HK-2 (cell line): ENCODE measurements around the gene WDR64.
"Not testable (repeated sequence)": the region's sequence is repeated elsewhere in the genome, so short reads cannot be mapped to it uniquely, and the experiment has no call there.

Experiments
- DNase-seq: peaks from one replicate; pipeline ENCODE4 v3.0.0-alpha.2; 2018; ENCODE audit not compliant: unreplicated experiment

The WDR64 gene

GRCh38 chr1:241800640-241801039 is 148.6 kb downstream of the WDR64 start:
- no peak for DNase-seq

- DNase-seq, result no peak
Observed at GRCh38 chr1:241802863-241803262, 150.8 kb downstream of the WDR64 start.

DNA sequence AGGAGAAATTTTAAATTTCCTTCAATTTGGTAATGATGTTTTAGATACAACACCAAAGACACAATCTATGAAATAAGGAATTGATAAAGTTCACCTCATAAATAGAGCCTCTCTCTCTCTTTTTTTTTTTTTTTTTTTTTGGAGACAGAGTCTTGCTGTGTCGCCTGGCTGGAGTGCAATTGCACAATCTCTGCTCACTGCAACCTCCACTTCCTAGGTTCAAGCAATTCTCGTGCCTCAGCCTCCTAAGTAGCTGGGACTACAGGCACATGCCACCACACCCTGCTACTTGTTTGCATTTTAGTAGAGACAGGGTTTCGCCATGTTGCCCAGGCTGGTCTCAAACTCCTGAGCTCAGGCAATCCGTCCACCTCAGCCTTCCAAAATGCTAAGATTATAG is 152.6 kb downstream of the WDR64 start:
- DNase-seq, result not testable (repeated sequence)

- no peak for DNase-seq
Observed at GRCh38 chr1:241808265-241808664, 156.2 kb downstream of the WDR64 start.

DNA sequence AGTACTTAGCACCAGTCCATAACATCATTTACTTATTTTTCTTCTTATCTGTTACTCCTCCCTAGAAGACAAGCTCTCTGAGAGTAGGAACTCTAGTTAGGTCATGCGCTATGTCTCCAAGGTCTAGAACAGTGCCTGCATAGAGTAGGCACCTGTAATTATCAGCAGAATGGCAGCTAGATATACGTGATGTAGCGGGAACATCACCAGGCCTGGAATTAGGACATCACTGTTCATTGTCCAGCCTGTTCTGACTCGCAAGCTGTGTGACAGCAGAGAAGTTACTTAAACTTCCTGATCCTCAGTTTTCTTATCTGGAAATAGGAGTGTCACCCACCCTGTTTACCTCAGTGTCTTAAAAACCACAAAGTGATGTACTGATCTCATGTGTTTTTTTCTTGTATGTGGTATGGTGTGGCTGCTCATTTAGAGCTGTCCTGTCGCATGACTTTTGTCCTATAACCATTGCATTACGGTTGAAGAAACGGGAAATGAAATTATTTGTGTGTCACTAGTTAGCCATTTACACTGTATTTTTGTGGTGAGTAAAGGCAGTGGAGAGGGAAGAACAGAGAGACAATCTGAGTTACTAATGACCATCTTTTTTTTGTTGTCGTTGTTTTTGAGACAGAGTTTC is 158.8 kb downstream of the WDR64 start:
- no peak for DNase-seq

DNA sequence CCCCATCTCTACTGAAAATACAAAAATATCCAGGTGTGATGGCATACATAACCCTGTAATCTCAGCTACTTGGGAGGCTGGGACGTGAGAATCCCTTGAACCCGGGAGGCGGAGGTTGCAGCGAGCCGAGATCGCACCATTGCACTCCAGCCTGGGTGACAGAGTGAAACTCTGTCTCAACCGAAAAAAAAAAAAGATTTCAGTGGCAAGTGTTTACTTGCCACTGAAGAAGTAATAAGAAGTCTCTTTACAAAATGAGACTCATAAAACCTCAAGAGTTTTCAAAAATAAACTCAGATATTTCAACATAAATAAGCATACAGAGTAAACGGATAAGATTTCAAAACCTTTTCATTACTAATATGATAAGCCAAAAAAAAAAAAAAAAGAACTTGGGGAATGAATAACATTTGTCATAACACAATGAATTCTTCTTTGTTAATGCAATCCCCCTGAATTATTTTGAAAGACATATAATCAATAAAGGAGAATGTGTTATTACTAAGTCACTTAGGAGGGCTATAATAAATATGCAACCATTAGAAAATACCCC is 161.8 kb downstream of the WDR64 start:
- DNase-seq, result no peak

GRCh38 chr1:241816008-241816407 is 163.9 kb downstream of the WDR64 start:
- DNase-seq, result no peak

GRCh38 chr1:241817331-241817792 is 165.3 kb downstream of the WDR64 start:
- DNase-seq, result no peak

DNA sequence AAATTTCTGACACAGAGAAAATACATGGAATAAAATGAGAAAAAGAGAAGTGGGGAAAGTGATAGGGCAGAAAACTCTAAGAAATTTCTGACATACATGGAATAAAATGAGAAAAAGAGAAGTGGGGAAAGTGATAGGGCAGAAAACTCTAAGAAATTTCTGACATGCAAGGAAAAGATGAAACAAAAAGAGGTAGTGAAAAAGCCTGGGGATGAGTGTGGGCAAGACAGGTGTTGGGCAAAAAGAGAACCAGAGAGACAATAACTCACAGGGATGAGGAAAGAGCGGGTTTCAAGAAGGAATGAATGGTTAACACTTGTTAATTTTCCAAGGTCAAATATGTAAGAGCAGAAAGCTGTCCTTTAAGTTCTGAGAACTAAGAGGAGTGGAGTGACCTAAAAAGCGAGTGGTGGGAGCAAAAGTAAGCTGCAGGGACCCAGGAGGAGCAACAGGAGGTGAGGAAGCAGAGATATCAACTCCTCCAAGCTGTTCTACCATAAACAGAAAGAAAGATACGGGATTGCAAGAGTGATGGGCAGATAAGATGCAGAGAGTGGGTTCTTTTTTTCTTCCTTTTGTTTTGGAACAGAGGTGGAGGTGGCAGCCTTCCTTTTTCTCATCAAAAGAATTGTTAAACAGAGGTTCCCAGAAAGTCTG is 166.0 kb downstream of the WDR64 start:
- DNase-seq, result no peak

DNA sequence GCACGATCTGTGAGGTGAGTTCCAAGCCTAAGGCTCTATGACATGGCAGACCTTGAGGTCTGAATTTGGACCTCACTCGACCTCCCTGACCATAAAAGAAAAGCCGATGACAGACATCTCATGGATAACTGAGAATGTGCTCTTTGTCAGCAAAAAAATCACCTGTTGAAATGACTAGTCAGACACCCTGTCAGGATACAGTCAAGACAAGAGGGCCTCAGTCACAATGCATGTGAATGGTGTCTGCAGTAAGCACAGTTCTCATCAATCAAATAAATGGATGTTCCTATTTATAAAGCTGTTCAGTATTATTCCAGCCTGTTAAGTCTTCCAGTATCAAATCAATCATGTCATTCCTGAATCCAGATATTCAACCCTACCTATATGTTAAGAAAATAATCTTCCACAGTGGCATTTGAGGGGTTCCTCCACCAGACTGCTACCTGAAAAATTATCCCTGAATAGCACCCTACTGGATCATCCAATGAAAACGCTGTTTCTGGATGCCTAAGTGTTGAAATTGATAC is 167.3 kb downstream of the WDR64 start:
- no peak for DNase-seq

DNA sequence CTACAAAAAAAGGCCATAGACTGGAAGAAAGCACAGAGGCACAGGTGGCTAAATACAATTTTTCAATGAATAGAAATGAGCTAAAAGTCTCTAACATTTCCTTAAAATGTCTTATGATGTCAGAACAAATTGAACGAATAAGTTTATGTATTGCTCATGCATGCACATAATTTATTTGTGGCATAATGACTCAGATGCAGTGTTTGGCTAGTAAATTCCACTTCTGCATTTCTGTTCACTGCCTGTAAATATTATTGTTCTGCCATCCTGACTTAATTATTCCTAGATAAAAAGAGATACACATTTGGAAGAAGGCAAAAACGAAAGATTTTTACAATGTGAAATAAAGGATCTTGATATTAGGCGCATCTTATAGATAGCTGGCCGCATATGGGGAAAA is 169.3 kb downstream of the WDR64 start:
- no peak for DNase-seq

DNA sequence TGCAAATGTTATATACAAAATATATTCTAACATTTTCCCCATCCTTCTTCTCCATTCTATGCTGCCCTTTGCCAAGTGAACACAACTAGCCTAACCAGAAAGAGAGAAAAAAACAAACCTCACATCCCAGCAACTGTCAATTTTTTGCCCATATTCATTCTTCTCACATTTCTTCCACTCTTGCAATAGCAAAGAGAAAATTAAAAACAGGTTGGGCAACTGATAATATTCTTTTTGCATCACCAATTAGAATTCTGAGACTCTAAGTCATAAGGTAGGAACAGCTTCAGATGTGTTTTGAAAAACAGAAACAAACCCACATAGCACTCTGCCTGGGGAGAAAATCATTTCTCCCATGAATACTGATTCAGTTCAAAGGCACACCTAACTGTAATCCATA is 170.8 kb downstream of the WDR64 start:
- no peak for DNase-seq

DNA sequence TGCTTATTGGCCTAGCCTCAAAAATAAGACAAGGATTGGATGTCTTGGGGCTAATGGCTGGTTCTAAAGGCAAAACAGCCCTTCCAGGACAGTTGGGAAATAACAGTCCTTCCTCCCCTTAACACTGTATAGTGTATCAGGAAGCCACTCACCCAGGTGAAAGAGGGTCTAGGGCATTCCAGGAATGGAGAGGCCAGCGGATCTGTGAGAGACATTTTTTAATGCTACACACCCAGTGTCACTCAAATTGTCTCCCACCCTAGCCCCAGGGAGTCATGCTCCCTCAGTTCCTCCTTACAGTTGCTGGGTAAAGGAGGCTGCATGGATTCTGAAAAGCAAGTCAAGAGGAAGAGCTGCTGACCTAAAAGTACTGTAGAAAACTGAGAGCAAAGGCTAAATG is 171.8 kb downstream of the WDR64 start:
- DNase-seq, result no peak

GRCh38 chr1:241825581-241825980 is 173.5 kb downstream of the WDR64 start:
- no peak for DNase-seq

GRCh38 chr1:241826613-241827012 is 174.5 kb downstream of the WDR64 start:
- not testable (repeated sequence) for DNase-seq

DNA sequence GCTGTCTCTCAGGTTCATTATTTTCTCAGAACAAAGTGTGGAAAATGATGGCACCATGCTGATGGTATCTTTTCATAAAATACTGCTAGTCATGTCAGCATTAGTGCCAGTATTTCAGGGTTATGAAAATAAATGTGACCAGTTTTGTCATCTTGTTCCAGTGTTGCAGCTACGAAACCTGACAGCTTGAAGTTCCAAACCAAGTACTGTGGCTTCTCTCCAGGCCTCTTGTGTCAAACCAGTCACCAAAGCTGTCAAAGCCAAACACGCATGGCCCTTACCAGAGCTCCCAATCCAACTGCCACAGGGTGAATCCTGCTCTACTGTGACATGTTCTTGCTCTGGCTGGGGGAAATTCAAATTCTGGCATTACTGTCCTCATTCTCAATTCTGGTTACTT is 175.2 kb downstream of the WDR64 start:
- no peak for DNase-seq

GRCh38 chr1:241828463-241829021 is 176.5 kb downstream of the WDR64 start:
- no peak for DNase-seq

- no peak for DNase-seq
Observed at GRCh38 chr1:241829468-241829867, 177.4 kb downstream of the WDR64 start.

- no peak for DNase-seq
Observed at GRCh38 chr1:241834733-241835377, 182.8 kb downstream of the WDR64 start.

DNA sequence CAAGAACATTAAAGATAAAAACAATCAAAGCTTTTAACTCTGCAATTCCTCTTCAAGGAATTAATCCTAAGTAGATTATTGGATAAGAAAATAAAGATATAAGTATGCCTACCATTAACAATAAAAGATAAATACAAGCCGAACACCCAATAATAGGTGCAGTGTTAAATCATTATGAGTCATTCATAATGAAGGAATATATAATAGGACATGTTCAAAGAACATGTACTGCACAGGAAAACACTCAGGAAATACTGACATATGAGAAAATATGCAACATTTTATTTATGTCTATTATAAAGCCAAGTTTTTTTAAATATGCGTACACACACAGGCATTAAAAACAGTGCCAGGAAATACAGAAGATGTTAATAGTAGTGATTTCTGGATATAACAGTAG is 184.9 kb downstream of the WDR64 start:
- no peak for DNase-seq

GRCh38 chr1:241837416-241837815 is 185.3 kb downstream of the WDR64 start:
- no peak for DNase-seq

- DNase-seq, result no peak
Observed at GRCh38 chr1:241837901-241838300, 185.8 kb downstream of the WDR64 start.
